ENCODE data around the gene FOLR1. TPM values are rescaled to one million over a fixed set of nuclear protein-coding genes. Genes with fewer than 3 reads are reported as not detected.

Gene FOLR1
- polyA plus RNA-seq, 1 donor from 2014 or later: not detected

GRCh38 chr11:72232260-72233055 is 40.5 kb downstream of the FOLR1 start:
- no peaks in the 10 kb centered on the region for H3K36me3 ChIP-seq (ENCODE audit: insufficient read depth, low read length)
- H4K20me1 ChIP-seq (ENCODE audit: insufficient read depth): no peaks in the 10 kb centered on the region
- H3K9me2 ChIP-seq (ENCODE audit: insufficient read depth, low read length): no peaks in the 10 kb centered on the region

More at GRCh38 chr11:72232260-72233055, 40.5 kb downstream of the FOLR1 start:
- no peaks in the 10 kb centered on the region for H3K9me3 ChIP-seq (ENCODE audit: low read length)
- H3K79me2 ChIP-seq (replicated peaks; ENCODE audit: insufficient read depth, low read length): no peaks in the 10 kb centered on the region
- H3K9ac ChIP-seq (ENCODE audit: low read length): no peak overlapping the region
- H3K4me2 ChIP-seq (ENCODE audit: low read length): no peak overlapping the region
- H3K27ac ChIP-seq (ENCODE audit: low read length): no peak overlapping the region
- H2AFZ ChIP-seq (ENCODE audit: low read depth, low read length): no peak overlapping the region
- no peaks in the 10 kb centered on the region for H3K27me3 ChIP-seq (ENCODE audit: insufficient read depth, low read depth, low read length)
- H3K4me3 ChIP-seq (ENCODE audit: low read length): no peak overlapping the region
- TF ChIP-seq MXI1 (conservative IDR thresholded peaks at IDR 0.05; ENCODE audit: poor library complexity, severe bottlenecking) (no peak), TAF1 (IDR thresholded peaks at IDR 0.05; ENCODE audit: low read depth) (no peak), REST (IDR thresholded peaks at IDR 0.05; ENCODE audit: borderline replicate concordance) (no peak), POLR2AphosphoS5 (IDR thresholded peaks at IDR 0.05) (no peak), CTCF (IDR thresholded peaks at IDR 0.05; ENCODE audit: poor library complexity, severe bottlenecking) (no peak), EZH2 (IDR thresholded peaks at IDR 0.05; ENCODE audit: borderline replicate concordance, insufficient read depth, low read length, poor library complexity, severe bottlenecking) (no peak), RAD21 (conservative IDR thresholded peaks at IDR 0.05) (no peak), SMC3 (conservative IDR thresholded peaks at IDR 0.05; ENCODE audit: poor library complexity) (no peak), EP300 (conservative IDR thresholded peaks at IDR 0.05; ENCODE audit: poor library complexity, severe bottlenecking) (no peak)
- no peaks in the 10 kb centered on the region for H3F3A ChIP-seq (ENCODE audit: insufficient read depth, low read length, poor library complexity, severe bottlenecking)
